Activated CD8-positive, alpha-beta memory T cell treated with anti-CD3 and anti-CD28 coated beads, Interleukin-2, amount 50 U/mL, for 48 hours (primary cell): Measurements from ENCODE around the gene PSMA6.
"Not testable (repeated sequence)": the region's sequence is repeated elsewhere in the genome, so short reads cannot be mapped to it uniquely, and the experiment has no call there.

Experiments used
- DNase-seq: peaks from one replicate; pipeline ENCODE4 v3.0.0-alpha.2; 2020

Gene PSMA6

DNA sequence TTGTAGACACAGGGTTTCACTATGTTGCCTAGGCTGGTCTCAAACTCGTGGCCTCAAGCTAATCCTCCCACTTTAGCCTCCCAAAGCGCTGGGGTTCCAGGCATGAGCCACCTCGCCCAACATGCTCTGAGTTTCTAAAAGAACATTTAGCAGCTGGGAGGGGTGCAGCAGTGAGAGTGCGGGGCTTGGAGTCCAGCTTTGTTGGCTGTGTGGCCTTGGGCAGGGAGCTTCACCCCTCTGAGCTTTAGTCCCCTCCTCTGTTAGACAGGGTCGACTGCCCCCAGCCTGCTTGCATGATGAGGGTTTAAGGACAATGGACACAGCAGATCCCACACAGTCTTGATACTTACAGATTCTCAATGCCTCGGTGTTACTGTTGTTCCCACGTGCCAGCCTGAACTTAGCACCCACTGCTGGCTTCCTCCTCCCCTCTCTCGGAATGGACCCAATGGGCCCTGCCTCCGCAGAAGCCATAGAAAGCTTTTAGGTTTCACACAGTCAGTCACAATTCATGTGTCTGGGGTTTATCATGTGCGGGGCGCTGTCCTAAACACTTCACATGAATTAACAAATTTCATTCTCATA lies 54.6 kb downstream of the PSMA6 start:
- no peak for DNase-seq

- no peak for DNase-seq
These were observed 55.3 kb downstream of the PSMA6 start for GRCh38 chr14:35347323-35348043.

DNA sequence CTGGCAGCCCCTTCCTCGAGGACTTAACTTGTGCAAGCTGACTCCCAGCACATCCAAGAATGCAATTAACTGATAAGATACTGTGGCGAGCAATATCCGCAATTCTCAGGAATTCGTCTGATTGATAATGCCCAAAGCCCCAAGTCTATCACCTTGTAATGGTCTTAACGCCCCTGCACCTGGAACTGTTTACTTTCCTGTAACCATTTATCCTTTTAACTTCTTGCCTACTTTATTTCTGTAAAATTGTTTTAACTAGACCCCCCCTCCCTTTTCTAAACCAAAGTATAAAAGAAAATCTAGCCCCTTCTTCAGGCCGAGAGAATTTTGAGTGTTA lies 55.8 kb downstream of the PSMA6 start:
- DNase-seq = not testable (repeated sequence)

GRCh38 chr14:35349496-35350365 lies 57.5 kb downstream of the PSMA6 start:
- DNase-seq = no peak

GRCh38 chr14:35351497-35351896 lies 59.3 kb downstream of the PSMA6 start:
- no peak for DNase-seq

DNA sequence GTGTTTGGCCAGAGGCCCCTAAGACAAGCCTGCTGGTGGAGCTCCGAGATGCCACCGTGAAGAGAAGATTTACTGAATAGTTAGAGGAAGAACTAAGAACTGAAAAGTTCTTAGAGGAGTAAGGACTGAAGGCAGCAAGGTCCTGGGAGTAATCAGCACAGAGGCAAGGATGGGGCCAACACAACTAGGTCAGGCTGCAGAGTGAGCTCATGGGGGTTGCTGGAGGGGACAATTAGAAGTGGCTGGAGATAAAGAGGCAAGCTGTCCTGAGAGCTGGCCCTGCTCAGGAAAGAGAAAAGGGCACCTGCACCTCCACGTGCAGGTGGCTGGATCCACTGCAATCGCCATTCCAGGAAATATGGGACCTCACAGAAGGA lies 59.7 kb downstream of the PSMA6 start:
- no peak for DNase-seq

GRCh38 chr14:35352274-35353233 lies 60.4 kb downstream of the PSMA6 start:
- DNase-seq = no peak

DNA sequence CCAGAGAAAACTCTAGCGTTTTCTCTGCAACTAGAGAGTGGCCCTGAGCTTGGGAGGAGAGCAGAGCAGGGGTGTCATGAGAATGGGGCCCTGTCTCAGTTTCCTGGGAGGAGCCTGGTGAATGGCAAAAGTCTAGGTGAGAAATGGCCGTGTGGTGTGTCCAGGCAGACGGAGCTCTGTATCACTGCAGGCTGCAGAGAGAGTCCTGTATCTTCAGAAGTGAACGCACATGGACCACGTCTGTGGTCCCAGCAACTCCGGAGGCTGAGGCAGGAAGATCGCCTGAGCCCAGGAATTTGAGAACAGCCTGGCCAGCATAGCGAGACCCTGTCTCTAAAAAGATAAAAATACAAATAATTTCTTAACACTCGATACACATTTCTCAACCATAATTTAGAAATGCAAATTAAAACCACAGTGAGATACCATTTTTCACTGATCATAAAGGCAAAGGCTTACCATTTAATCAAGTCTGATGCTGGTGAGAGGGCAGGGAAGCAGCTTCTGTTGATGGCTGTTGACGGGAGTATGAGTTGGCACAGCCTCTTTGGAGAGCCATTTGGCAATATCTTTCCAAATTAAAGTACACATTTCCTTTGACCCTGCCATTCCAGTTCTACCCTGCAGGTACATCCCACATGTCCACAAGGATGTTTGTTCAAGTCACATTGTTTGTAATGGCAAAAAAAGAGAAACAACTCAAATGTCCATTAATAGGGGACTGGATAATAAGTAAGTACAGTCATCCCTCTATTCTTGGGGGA lies 61.4 kb downstream of the PSMA6 start:
- DNase-seq = no peak

DNA sequence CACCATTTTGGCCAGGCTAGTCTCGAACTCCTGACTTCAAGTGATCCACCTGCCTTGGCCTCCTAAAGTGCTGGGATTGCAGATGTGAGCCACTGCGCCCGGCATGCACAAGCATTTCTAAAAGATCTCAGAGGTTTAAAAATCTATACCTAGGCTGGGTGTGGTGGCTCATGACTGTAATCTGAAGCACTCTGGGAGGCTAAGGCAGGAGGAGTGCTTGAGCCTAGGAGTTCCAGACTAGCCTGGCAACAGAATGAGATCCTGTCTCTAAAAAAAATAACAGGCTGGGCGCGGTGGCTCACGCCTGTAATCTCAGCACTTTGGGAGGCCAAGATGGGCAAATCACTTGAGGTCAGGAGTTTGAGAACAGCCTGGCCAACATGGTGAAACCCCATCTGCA lies 63.1 kb downstream of the PSMA6 start:
- DNase-seq = not testable (repeated sequence)

DNA sequence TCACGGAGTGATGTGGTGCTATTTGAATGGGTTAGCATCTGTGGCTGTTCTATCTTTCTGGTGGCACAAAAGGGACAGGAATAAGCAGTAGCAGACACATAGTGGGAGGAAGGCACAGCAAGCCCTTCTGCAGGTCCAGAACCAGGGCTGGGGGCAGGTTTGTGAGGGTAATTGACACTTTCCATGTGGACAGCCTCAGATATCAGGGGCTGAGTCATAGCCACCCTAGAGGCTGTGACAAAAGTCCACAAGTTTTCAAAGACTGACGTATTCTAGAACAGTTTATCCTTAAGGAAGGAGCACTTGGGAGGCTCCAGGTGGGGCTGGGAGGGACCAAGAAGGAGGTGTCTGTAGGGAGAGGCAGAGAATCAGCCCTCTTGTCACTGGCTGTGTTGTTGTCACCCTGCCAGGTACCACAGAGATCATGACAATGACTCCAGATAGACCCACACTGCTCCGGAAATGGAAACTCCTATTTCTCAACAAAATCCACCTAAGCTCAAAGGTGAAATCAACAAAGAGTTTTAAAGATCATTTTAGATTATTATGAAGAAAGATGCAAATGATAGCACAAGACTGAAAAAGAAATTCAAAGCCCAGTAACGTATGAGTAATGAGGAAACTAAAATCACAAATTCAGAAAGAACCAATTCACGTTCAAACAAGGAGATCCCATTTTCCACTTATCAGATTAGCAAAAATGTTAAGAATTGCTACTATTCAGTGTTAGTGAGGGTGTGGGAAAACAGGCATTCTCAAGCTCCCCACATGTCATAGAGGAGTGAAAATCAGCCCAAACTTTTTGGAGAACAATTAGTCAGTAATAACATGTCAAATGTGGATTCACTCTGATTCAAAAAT lies 64.0 kb downstream of the PSMA6 start:
- DNase-seq = peak; percentile 69

GRCh38 chr14:35359655-35360054 lies 67.5 kb downstream of the PSMA6 start:
- DNase-seq = not testable (repeated sequence)

DNA sequence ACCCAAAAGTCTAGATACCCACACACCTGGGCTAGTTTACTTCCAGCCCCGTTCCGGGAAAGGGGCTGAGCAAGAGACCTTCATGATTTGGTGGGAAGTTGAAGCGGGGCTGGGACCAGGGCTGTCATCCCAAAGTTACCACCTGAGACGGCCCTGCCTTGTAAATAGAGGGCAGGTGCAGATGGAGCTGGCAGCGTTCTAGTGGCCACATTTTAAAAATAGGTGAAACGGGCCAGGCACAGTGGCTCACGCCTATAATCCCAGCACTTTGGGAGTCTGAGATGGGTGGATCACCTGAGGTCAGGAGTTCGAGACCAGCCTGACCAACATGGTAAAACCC lies 68.9 kb downstream of the PSMA6 start:
- no peak for DNase-seq

GRCh38 chr14:35362450-35362849 lies 70.3 kb downstream of the PSMA6 start:
- DNase-seq = no peak

DNA sequence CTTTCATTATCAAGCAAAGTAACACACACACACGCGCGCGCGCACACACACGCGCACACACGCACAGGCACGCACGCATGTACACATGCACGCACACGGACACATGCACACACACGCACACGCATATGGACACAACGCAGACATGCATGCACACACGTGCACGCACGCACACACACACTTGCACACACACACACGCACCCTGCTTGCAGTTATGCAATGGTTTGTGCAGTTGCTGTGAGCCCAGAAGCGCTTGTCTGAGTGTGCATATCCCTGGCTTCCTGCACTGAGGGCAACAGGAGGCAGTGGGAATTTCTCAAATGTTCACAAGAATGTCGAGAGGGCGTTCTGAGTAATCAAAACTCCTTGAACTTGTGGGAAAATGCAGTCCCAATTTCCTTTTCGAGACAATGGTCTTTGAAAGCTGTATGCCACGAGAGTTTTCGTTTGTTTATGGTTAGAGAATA lies 70.8 kb downstream of the PSMA6 start:
- DNase-seq = no peak

GRCh38 chr14:35365130-35366055 lies 73.2 kb downstream of the PSMA6 start:
- DNase-seq = peak; percentile 84

DNA sequence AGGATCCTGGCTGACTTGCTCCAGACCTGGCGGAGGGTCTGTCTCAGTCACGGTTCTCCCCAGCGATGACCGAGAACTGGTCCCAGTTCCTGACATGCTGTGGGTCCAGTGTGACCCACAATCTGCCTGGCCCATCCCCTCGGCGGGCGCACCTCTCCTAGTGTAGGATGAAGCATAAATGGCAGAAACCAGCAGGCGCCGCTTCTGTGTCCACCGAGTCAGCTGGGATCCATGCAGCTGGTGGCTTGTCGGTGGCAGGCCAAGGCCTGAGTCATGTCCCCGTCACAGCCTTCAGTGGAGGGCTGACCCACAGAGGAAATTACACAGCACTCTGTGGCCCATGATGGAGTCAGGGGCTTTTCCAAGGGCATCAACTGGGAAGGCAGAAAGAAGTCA lies 73.9 kb downstream of the PSMA6 start:
- peak; percentile 78 for DNase-seq

DNA sequence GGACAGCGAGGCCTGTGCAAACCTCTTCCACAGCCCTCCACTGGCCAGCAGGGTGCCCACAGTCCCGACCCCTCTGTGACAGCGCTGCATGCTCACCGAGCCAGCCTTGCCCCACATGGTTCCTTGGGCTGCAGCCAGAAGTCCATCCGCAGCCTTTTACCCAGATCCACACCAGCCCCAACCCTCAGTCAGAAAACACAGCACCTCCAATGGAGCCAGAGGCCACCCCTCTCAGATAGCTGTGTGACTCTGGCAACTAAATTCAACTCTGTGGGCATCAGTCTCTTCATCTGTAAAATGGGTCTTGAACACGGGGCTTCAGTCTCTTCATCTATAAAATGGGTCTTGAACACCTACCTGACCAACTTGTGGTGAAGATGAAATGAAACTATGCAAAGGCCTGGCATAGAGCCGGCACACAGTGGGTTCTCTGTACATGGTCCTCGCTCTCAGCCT lies 74.4 kb downstream of the PSMA6 start:
- DNase-seq = no peak

GRCh38 chr14:35367056-35367372 lies 74.8 kb downstream of the PSMA6 start:
- no peak for DNase-seq
